GM12878 (cell line): ENCODE measurements around the gene CCDC18. TPM values are rescaled to one million over a fixed set of nuclear protein-coding genes. Genes with fewer than 3 reads are reported as not detected.

Source experiments
- BACH1 ChIP-seq: fragments of 450-650 bp; IDR thresholded peaks from 2 replicates; pipeline ENCODE4 v1.6.1; 2017; ENCODE audit warnings: mild to moderate bottlenecking, borderline replicate concordance
- BHLHE40 ChIP-seq, 2 experiments: fragments of 450-650 bp in 1 of 2; IDR thresholded peaks; 2 replicates each; pipeline ENCODE4 v1.6.1; 2011 to 2017; ENCODE audit warnings: low read depth in 2 of 2, borderline replicate concordance in 1 of 2, improper control_type of control experiment in 1 of 2, low read length in 1 of 2, mild to moderate bottlenecking in 1 of 2
- CEBPB ChIP-seq, 2 experiments: fragments of 150-350 bp in 1 of 2; IDR thresholded peaks; 2 replicates each; pipeline ENCODE4 v1.6.1; 2012 to 2014; ENCODE audit warnings: low read depth in 2 of 2, low read length in 2 of 2, borderline replicate concordance in 1 of 2, inconsistent platforms in 1 of 2
- CREB1 ChIP-seq: IDR thresholded peaks from 2 replicates; pipeline ENCODE4 v1.6.1; 2012; ENCODE audit warnings: low read depth, mild to moderate bottlenecking, inconsistent platforms
- HCFC1 ChIP-seq: fragments of 150-350 bp; IDR thresholded peaks from 2 replicates; pipeline ENCODE4 v1.6.1; 2014; ENCODE audit warnings: low read length
- JUNB ChIP-seq: IDR thresholded peaks from 2 replicates; pipeline ENCODE4 v1.6.1; 2016; ENCODE audit warnings: antibody characterized with exemption, mild to moderate bottlenecking
- LARP7 ChIP-seq: fragments of 450-650 bp; IDR thresholded peaks from 2 replicates; pipeline ENCODE4 v1.6.1; 2017; ENCODE audit warnings: mild to moderate bottlenecking
- MEF2B ChIP-seq: fragments of 450-650 bp; IDR thresholded peaks from 2 replicates; pipeline ENCODE4 v1.6.1; 2018; ENCODE audit warnings: mild to moderate bottlenecking, moderate library complexity; ENCODE audit not compliant: partially characterized antibody, poor library complexity, severe bottlenecking
- MTA3 ChIP-seq: IDR thresholded peaks from 2 replicates; pipeline ENCODE4 v1.6.1; 2012; ENCODE audit warnings: low read length, inconsistent platforms, borderline replicate concordance
- NFYA ChIP-seq: IDR thresholded peaks from 2 replicates; pipeline ENCODE4 v1.6.1; 2011; ENCODE audit warnings: low read depth, mild to moderate bottlenecking, low read length, improper control_type of control experiment, borderline replicate concordance
- NR2F1 ChIP-seq: fragments of 450-650 bp; conservative IDR thresholded peaks from 2 replicates; pipeline ENCODE4 v1.6.1; 2017; ENCODE audit warnings: mild to moderate bottlenecking
- PML ChIP-seq: IDR thresholded peaks from 2 replicates; pipeline ENCODE4 v1.6.1; 2012; ENCODE audit warnings: low read length, inconsistent platforms
- TBL1XR1 ChIP-seq: IDR thresholded peaks from 2 replicates; pipeline ENCODE4 v1.6.1; 2012; ENCODE audit warnings: low read depth, low read length, improper control_type of control experiment
- polyA plus RNA-seq, 11 experiments: library from polyadenylated mRNA; depleted of rRNA in 4 of 11; unstranded in 6 of 11; stranded (reverse) in 5 of 11; fragments of >200 nt; fragmentation: Nextera tagmentation in 4 of 11; fragmentation: Illumina TruSeq in 1 of 11; extraction: Ambion mirVana in 4 of 11; extraction: Trizol in 1 of 11; gene quantifications; 1 replicate in 1 of 11; 2 replicates in 10 of 11; pipeline versions ENCODE4 v1.2.1 to v1.2.3, GENCODE V29; 2011 to 2016; ENCODE audit warnings: inconsistent platforms in 2 of 11, missing spikeins in 2 of 11, low read depth in 1 of 11
- total RNA-seq, 4 experiments: library from RNA; depleted of rRNA in 3 of 4; stranded (reverse); fragments of >200 nt in 3 of 4; fragmentation: Illumina TruSeq in 1 of 4; extraction: Trizol in 1 of 4; gene quantifications; 2 replicates each; pipeline versions ENCODE4 v1.2.1 to v1.2.3, GENCODE V29; 2013 to 2021
- TF ChIP-seq, protein P1 (sequence below): IDR thresholded peaks from 2 replicates; pipeline ENCODE4 v1.6.1; 2011; ENCODE audit warnings: borderline replicate concordance, low read depth, mild to moderate bottlenecking, moderate library complexity, low read length; ENCODE audit not compliant: insufficient read depth, poor library complexity, severe bottlenecking
- TF ChIP-seq, protein P2 (sequence below): IDR thresholded peaks from 2 replicates; pipeline ENCODE4 v1.6.1; 2012; ENCODE audit warnings: mild to moderate bottlenecking, low read depth, low read length
- TF ChIP-seq, protein P3 (sequence below), 3 experiments: IDR thresholded peaks in 2 of 3; conservative IDR thresholded peaks in 1 of 3; 2 replicates each; pipeline ENCODE4 v1.5.1; 2011; ENCODE audit warnings: low read depth in 3 of 3, low read length in 3 of 3, mild to moderate bottlenecking in 3 of 3, control low read depth in 2 of 3, moderate library complexity in 2 of 3, inconsistent platforms in 1 of 3, mixed read lengths in 1 of 3; ENCODE audit not compliant: control insufficient read depth in 2 of 3, insufficient read depth in 1 of 3; ENCODE audit errors: extremely low read depth in 1 of 3
- TF ChIP-seq, protein P4 (sequence below): fragments of 450-650 bp; IDR thresholded peaks from 2 replicates; pipeline ENCODE4 v1.6.1; 2018; ENCODE audit warnings: mild to moderate bottlenecking, low read depth, moderate library complexity; ENCODE audit not compliant: partially characterized antibody

CCDC18 gene
- total and polyA plus RNA-seq, 10 of the 15 experiments (the other 5 are each of a cell fraction or from before 2014, with no cell fraction given) = 15.6 to 34.9 (median 19.5) TPM

DNA sequence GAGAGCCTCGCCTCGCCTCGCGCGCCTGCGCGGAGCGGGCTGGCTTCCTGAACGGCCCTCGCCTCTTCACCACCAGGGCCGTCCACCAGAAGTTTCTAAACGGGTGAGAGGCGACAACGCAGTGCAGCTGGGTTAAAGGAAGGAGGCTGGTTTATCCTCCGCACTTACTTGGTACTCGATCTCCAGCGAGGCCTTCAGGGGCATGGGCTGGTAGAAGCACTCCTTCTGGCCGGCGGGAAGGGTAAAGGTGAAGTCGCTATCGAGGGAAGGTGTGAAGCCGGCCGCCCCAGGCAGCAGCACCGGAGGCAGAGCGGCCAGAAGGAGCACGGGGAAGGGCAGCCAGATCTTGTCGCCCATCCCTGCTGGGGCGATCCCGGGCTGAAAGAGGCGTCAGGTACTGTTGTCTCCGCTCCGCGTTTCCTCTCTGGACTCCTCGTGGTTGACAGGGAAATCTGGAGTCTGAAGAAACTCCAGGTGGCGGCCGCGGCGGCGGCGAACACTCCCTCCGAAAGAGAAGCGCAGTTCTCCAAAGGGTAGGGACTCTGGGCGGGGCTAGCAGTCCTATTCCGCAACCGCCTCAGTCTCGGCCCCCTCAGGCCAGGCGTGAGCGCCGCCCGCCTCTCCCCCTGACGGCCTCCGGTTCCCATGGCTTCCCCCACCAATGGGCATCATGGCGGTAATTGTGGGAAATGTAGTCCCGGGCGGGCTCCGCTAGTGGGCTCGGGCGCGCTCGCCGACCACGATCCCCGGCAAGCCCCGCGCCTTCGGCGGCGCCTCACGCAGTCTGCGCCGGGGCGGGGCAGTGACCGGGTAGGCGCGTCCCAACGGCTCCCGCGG lies 420 bp upstream of the CCDC18 start, which contains the start of gene TMED5 (continued):
- TF ChIP-seq, protein P1, sequence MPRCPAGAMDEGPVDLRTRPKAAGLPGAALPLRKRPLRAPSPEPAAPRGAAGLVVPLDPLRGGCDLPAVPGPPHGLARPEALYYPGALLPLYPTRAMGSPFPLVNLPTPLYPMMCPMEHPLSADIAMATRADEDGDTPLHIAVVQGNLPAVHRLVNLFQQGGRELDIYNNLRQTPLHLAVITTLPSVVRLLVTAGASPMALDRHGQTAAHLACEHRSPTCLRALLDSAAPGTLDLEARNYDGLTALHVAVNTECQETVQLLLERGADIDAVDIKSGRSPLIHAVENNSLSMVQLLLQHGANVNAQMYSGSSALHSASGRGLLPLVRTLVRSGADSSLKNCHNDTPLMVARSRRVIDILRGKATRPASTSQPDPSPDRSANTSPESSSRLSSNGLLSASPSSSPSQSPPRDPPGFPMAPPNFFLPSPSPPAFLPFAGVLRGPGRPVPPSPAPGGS = no peak
- TF ChIP-seq, protein P2, sequence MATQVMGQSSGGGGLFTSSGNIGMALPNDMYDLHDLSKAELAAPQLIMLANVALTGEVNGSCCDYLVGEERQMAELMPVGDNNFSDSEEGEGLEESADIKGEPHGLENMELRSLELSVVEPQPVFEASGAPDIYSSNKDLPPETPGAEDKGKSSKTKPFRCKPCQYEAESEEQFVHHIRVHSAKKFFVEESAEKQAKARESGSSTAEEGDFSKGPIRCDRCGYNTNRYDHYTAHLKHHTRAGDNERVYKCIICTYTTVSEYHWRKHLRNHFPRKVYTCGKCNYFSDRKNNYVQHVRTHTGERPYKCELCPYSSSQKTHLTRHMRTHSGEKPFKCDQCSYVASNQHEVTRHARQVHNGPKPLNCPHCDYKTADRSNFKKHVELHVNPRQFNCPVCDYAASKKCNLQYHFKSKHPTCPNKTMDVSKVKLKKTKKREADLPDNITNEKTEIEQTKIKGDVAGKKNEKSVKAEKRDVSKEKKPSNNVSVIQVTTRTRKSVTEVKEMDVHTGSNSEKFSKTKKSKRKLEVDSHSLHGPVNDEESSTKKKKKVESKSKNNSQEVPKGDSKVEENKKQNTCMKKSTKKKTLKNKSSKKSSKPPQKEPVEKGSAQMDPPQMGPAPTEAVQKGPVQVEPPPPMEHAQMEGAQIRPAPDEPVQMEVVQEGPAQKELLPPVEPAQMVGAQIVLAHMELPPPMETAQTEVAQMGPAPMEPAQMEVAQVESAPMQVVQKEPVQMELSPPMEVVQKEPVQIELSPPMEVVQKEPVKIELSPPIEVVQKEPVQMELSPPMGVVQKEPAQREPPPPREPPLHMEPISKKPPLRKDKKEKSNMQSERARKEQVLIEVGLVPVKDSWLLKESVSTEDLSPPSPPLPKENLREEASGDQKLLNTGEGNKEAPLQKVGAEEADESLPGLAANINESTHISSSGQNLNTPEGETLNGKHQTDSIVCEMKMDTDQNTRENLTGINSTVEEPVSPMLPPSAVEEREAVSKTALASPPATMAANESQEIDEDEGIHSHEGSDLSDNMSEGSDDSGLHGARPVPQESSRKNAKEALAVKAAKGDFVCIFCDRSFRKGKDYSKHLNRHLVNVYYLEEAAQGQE = no peak
- TF ChIP-seq JUNB (no peak), MTA3 (no peak), BACH1 (0 out of 2 replicates have a peak, but pooled peaks have one; percentile 19), CEBPB (IDR thresholded peaks at IDR 0.05; ENCODE audit: borderline replicate concordance in 1 of 2, low read depth in 2 of 2, low read length in 2 of 2) (no peak), MEF2B (peak; percentile 41), CREB1 (peak; percentile 82), BHLHE40 (IDR thresholded peaks at IDR 0.05; ENCODE audit: borderline replicate concordance in 1 of 2, low read depth in 2 of 2, low read length in 1 of 2) (peak; percentile 37 to 74; a peak in 3 of 4 replicates), PML (peak; percentile 83), NR2F1 (peak; percentile 28; the same call in 1 of the 2 replicates), LARP7 (peak; percentile 89), HCFC1 (peak; percentile 91), NFYA (no peak), TBL1XR1 (0 out of 2 replicates have a peak, but pooled peaks have one; percentile 15)
- TF ChIP-seq, protein P3, sequence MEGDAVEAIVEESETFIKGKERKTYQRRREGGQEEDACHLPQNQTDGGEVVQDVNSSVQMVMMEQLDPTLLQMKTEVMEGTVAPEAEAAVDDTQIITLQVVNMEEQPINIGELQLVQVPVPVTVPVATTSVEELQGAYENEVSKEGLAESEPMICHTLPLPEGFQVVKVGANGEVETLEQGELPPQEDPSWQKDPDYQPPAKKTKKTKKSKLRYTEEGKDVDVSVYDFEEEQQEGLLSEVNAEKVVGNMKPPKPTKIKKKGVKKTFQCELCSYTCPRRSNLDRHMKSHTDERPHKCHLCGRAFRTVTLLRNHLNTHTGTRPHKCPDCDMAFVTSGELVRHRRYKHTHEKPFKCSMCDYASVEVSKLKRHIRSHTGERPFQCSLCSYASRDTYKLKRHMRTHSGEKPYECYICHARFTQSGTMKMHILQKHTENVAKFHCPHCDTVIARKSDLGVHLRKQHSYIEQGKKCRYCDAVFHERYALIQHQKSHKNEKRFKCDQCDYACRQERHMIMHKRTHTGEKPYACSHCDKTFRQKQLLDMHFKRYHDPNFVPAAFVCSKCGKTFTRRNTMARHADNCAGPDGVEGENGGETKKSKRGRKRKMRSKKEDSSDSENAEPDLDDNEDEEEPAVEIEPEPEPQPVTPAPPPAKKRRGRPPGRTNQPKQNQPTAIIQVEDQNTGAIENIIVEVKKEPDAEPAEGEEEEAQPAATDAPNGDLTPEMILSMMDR (IDR thresholded peaks at IDR 0.05 in 2 of 3, conservative IDR thresholded peaks at IDR 0.05 in 1 of 3; ENCODE audit: control insufficient read depth in 2 of 3, extremely low read depth in 1 of 3, insufficient read depth in 1 of 3, low read depth in 3 of 3, low read length in 3 of 3) = peak in 2 of 3 experiments; percentile 1 to 9; a peak in 2 of 6 replicates
- TF ChIP-seq, protein P4, sequence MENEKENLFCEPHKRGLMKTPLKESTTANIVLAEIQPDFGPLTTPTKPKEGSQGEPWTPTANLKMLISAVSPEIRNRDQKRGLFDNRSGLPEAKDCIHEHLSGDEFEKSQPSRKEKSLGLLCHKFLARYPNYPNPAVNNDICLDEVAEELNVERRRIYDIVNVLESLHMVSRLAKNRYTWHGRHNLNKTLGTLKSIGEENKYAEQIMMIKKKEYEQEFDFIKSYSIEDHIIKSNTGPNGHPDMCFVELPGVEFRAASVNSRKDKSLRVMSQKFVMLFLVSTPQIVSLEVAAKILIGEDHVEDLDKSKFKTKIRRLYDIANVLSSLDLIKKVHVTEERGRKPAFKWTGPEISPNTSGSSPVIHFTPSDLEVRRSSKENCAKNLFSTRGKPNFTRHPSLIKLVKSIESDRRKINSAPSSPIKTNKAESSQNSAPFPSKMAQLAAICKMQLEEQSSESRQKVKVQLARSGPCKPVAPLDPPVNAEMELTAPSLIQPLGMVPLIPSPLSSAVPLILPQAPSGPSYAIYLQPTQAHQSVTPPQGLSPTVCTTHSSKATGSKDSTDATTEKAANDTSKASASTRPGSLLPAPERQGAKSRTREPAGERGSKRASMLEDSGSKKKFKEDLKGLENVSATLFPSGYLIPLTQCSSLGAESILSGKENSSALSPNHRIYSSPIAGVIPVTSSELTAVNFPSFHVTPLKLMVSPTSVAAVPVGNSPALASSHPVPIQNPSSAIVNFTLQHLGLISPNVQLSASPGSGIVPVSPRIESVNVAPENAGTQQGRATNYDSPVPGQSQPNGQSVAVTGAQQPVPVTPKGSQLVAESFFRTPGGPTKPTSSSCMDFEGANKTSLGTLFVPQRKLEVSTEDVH = no peak
